ENCODE measurements around the gene PKD2L1. TPM values are rescaled to one million over a fixed set of nuclear protein-coding genes. Genes with fewer than 3 reads are reported as not detected.
"Not testable (repeated sequence)": the region's sequence is repeated elsewhere in the genome, so short reads cannot be mapped to it uniquely, and the experiment has no call there.

The PKD2L1 gene
- total RNA-seq (not detected), polyA plus RNA-seq (not detected)
- long read RNA-seq, donor 1 = 0 reads
- long read RNA-seq, donor 2 = 0 reads

- ATAC-seq = no peak
- no peak within 1 kb of the TSS for H3K27ac ChIP-seq
- peaks cover 11% of the 10 kb centered on the region for H3K4me1 ChIP-seq
- H3K9me3 ChIP-seq = no peaks in the 10 kb centered on the region
- intact Hi-C loops (cut with DNase I) = loop anchor here in 1 of 2 donors (10.0 kb wide), 1 partner anchor 545 kb away; no protein-coding TSS in a partner anchor
- DNase-seq = no peak
- whole genome bisulfite sequencing, 3 donors = 26 to 35% (median 33%) methylated on average over 4 to 5 of the region's 5 CpGs
- H3K36me3 ChIP-seq (ENCODE audit: insufficient read depth in 1 of 2, low read depth in 1 of 2) = no peaks in the 10 kb centered on the region
- H3K27me3 ChIP-seq (ENCODE audit: insufficient read depth in 3 of 3, low read length in 2 of 3) = peaks cover 0 to 32% (median 2%) of the 10 kb centered on the region in 3 donors
- TF ChIP-seq CTCF (IDR thresholded peaks at IDR 0.05) = no peak
- H3K4me3 ChIP-seq = no peak within 1 kb of the TSS
Measured at GRCh38 chr10:100330079-100330478, at the start of gene PKD2L1. TSS of gene PKD2L1 (minus strand) at chr10:100330228. CDS start at chr10:100330103, 125 bp downstream.

GRCh38 chr10:100377830-100378229 lies 47.8 kb upstream of the PKD2L1 start:
- no peak for ATAC-seq
- DNase-seq = no peak
- peaks cover 0 to 15% of the 10 kb centered on the region in 2 donors for H3K36me3 ChIP-seq (ENCODE audit: insufficient read depth in 1 of 2, low read depth in 1 of 2)
- 85 to 95% (median 89%) methylated on average over 5 of the region's 5 CpGs for WGBS, 3 donors
- H3K4me3 ChIP-seq = no peak overlapping the region
- H3K27ac ChIP-seq = no peak overlapping the region
- no peaks in the 10 kb centered on the region for H3K27me3 ChIP-seq (ENCODE audit: insufficient read depth in 3 of 3, low read length in 2 of 3)
- TF ChIP-seq CTCF (IDR thresholded peaks at IDR 0.05) = no peak
- no peaks in the 10 kb centered on the region for H3K9me3 ChIP-seq
- intact Hi-C loops (cut with DNase I) = no loop called here
- peaks cover 11% of the 10 kb centered on the region for H3K4me1 ChIP-seq

DNA sequence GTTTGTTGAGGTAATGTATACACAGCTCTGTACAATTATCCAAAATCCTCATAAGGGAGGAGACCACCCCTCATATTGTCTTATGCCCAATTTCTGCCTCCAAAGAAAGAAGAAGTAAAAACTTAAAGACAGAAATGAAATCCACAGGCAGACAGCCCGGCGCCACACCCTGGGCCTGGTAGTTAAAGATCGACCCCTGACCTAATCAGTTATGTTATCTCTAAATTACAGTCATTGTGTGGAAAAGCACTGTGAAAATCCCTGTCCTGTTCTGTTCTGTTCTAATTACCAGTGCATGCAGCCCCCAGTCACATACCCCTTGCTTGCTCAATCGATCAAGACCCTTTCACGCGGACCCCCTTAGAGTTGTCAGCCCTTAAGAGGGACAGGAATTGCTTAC lies 46.6 kb upstream of the PKD2L1 start:
- ATAC-seq; intact Hi-C loops (cut with DNase I); H3K27me3 ChIP-seq (ENCODE audit: insufficient read depth in 3 of 3, low read length in 2 of 3); H3K9me3 ChIP-seq; H3K36me3 ChIP-seq (ENCODE audit: insufficient read depth in 1 of 2, low read depth in 1 of 2); H3K4me3 ChIP-seq; DNase-seq; H3K27ac ChIP-seq: not testable (repeated sequence)
- 89 to 94% (median 90%) methylated on average over 6 of the region's 6 CpGs for WGBS, 3 donors
- H3K4me1 ChIP-seq = peaks cover 23% of the 10 kb centered on the region

DNA sequence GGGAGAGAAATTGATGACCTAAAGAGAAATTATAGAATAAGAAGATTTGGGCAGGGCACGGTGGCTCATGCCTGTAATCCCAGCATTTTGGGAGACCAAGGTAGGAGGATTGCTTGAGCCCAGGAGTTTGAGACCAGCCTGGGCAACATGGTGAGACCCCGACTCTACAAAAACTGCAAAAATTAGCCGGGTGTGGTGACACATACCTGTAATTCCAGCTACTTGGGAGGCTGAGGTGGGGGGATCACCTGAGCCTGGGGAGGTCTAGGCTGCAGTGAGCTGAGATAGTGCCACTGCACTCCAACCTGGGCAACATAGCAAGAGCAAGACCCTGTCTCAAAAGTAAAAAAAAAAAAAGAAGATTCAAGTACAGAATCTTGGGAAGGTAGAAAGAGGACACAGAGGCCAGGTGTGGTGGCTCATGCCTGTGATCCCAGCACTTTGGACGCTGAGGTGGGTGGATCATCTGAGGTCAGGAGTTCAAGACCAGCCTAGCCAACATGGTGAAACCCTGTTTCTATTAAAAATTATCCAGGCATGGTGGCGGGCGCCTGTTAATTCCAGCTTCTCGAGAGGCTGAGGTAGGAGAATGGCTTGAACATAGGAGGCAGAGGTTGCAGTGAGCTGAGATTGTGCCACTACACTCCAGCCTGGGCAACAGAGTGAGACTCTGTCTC lies 44.8 kb upstream of the PKD2L1 start:
- not testable (repeated sequence) for ATAC-seq; DNase-seq; H3K9me3 ChIP-seq; H3K27me3 ChIP-seq (ENCODE audit: insufficient read depth in 3 of 3, low read length in 2 of 3); H3K36me3 ChIP-seq (ENCODE audit: insufficient read depth in 1 of 2, low read depth in 1 of 2)
- Histone ChIP-seq H3K4me3 (peak overlapping the region; percentile 69), H3K4me1 (peaks cover 42% of the 10 kb centered on the region), H3K27ac (peak overlapping the region; percentile 94)
- intact Hi-C loops (cut with DNase I) = loop anchor here (2.0 to 5.0 kb wide), 3 partner anchors 34 to 57 kb away; no protein-coding TSS in a partner anchor
- WGBS, 3 donors = 73 to 87% (median 84%) methylated on average over 7 of the region's 7 CpGs

DNA sequence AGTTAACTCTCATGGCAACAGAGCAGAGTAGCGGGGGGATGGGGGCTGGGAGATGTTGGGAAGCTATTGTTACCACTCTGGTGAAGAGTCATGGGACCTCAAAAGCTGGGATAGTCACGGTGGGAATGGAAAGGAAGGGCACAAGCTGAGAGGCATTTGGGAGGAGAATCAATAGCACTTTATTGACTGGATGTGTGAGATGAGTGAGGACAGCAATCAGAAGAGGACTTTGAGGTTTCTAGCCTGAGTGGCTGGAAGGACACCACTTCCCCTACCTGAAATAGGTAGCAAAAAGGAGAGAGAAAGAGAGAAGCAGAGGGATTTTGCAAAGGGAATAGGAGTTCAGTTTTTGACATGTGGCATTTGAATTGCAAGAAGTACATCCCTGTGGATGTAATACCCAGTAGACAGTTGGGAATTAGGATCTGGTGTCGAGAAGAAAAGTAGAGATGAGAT lies 44.2 kb upstream of the PKD2L1 start:
- no peaks in the 10 kb centered on the region for H3K27me3 ChIP-seq (ENCODE audit: insufficient read depth in 3 of 3, low read length in 2 of 3)
- DNase-seq = no peak
- H3K9me3 ChIP-seq = no peaks in the 10 kb centered on the region
- peak overlapping the region; percentile 69 for H3K4me3 ChIP-seq
- 13 to 16% (median 15%) methylated on average over 3 of the region's 3 CpGs for WGBS, 3 donors
- ATAC-seq = no peak
- intact Hi-C loops (cut with DNase I) = loop anchor here (2.0 to 5.0 kb wide), 3 partner anchors 33 to 58 kb away; no protein-coding TSS in a partner anchor
- no peaks in the 10 kb centered on the region for H3K36me3 ChIP-seq (ENCODE audit: insufficient read depth in 1 of 2, low read depth in 1 of 2)
- no peak for TF ChIP-seq CTCF (IDR thresholded peaks at IDR 0.05)
- H3K27ac ChIP-seq = peak overlapping the region; percentile 94
- peaks cover 44% of the 10 kb centered on the region for H3K4me1 ChIP-seq

All from psoas muscle (tissue), 8 donors.